Suprapubic skin (tissue), 4 donors: Measurements from ENCODE around the gene ATP6V0B. TPM values are rescaled to one million over a fixed set of nuclear protein-coding genes. Genes with fewer than 3 reads are reported as not detected.
A peak's percentile ranks its signal among the peaks of the same experiment; 100 is the strongest.

ENCODE experiments used
- DNase-seq, 2 donors: peaks; one replicate each; pipeline ENCODE4 v3.0.0-alpha.2; 2019; ENCODE audit warnings: low spot score in 2 of 2
- H3K27ac ChIP-seq: fragments of 200-600 bp; sonication (generic); one replicate; pipeline ENCODE4 v1.5.1; 2019
- H3K27me3 ChIP-seq: fragments of 200-600 bp; sonication (generic); one replicate; pipeline ENCODE4 v1.5.1; 2019
- H3K36me3 ChIP-seq: fragments of 200-600 bp; sonication (generic); one replicate; pipeline ENCODE4 v1.5.1; 2019
- H3K4me1 ChIP-seq: fragments of 200-600 bp; sonication (generic); one replicate; pipeline ENCODE4 v1.5.1; 2019
- H3K4me3 ChIP-seq: fragments of 200-600 bp; sonication (generic); one replicate; pipeline ENCODE4 v1.5.1; 2019; ENCODE audit warnings: mild to moderate bottlenecking
- H3K9me3 ChIP-seq: fragments of 200-600 bp; sonication (generic); one replicate; pipeline ENCODE4 v1.5.1; 2019
- CTCF ChIP-seq, 2 donors: fragments of 200-600 bp in 1 of 2; fragments of 450-650 bp in 1 of 2; sonication (generic) in 1 of 2; IDR thresholded peaks; one replicate each; pipeline ENCODE4 v1.5.1; 2016 to 2019; ENCODE audit warnings: antibody characterized with exemption in 2 of 2, mild to moderate bottlenecking in 1 of 2, moderate library complexity in 1 of 2
- EP300 ChIP-seq: sonication (generic); formaldehyde crosslinking; IDR thresholded peaks from one replicate; pipeline ENCODE4 v1.6.1; 2017; ENCODE audit warnings: antibody characterized with exemption
- POLR2A ChIP-seq, 2 donors: fragments of 450-650 bp; IDR thresholded peaks; one replicate each; pipeline ENCODE4 v1.6.1; 2017; ENCODE audit warnings: antibody characterized with exemption in 2 of 2, mild to moderate bottlenecking in 2 of 2, moderate library complexity in 2 of 2
- POLR2AphosphoS5 ChIP-seq, 3 donors: sonication (generic); formaldehyde crosslinking; IDR thresholded peaks; one replicate each; pipeline ENCODE4 v1.6.1; 2017; ENCODE audit warnings: antibody characterized with exemption in 3 of 3
- WGBS: methylation state at CpG from one replicate; pipeline ENCODE4 v1.1.5; 2018; 5-methylcytosine and 5-hydroxymethylcytosine counted together
- total RNA-seq, 4 donors: library from RNA; depleted of rRNA; stranded (reverse); fragments of >200 nt; gene quantifications; one replicate each; pipeline ENCODE4 v1.1.0, GENCODE V29; 2016

The ATP6V0B gene
- total RNA-seq, 4 donors from 2014 or later, result 95.2 to 193 (median 150) TPM

GRCh38 chr1:43947061-43947873 lies 27.5 kb upstream of the ATP6V0B start:
- Histone ChIP-seq H3K4me3 (peak overlapping the region; percentile 87), H3K27me3 (no peaks in the 10 kb centered on the region), H3K4me1 (peaks cover 39% of the 10 kb centered on the region), H3K9me3 (no peaks in the 10 kb centered on the region), H3K36me3 (peaks cover 8% of the 10 kb centered on the region), H3K27ac (peak overlapping the region; percentile 93)
- TF ChIP-seq CTCF (IDR thresholded peaks at IDR 0.05) (no peak), EP300 (no peak), POLR2A (IDR thresholded peaks at IDR 0.05) (no peak), POLR2AphosphoS5 (IDR thresholded peaks at IDR 0.05) (no peak)
- no peak for DNase-seq
- whole genome bisulfite sequencing, result 8% methylated on average over 20 of the region's 27 CpGs

- TF ChIP-seq POLR2AphosphoS5 (IDR thresholded peaks at IDR 0.05), result no peak
- TF ChIP-seq POLR2A (IDR thresholded peaks at IDR 0.05), result no peak
- TF ChIP-seq EP300, result no peak
- TF ChIP-seq CTCF (IDR thresholded peaks at IDR 0.05), result no peak
- no peaks in the 10 kb centered on the region for H3K27me3 ChIP-seq
- WGBS, result 17% methylated on average over 3 of the region's 3 CpGs
- H3K36me3 ChIP-seq, result peaks cover 8% of the 10 kb centered on the region
- peaks cover 39% of the 10 kb centered on the region for H3K4me1 ChIP-seq
- no peaks in the 10 kb centered on the region for H3K9me3 ChIP-seq
- no peak for DNase-seq
- no peak overlapping the region for H3K27ac ChIP-seq
- peak overlapping the region; percentile 87 for H3K4me3 ChIP-seq
Measured at GRCh38 chr1:43947874-43948437, 26.8 kb upstream of the ATP6V0B start.

- peaks cover 8% of the 10 kb centered on the region for H3K36me3 ChIP-seq
- H3K9me3 ChIP-seq, result no peaks in the 10 kb centered on the region
- 100% methylated on average over 2 of the region's 13 CpGs for WGBS
Measured at GRCh38 chr1:43949678-43950077, 25.1 kb upstream of the ATP6V0B start.

GRCh38 chr1:43951021-43951985 lies 23.5 kb upstream of the ATP6V0B start:
- Histone ChIP-seq H3K27ac (no peak overlapping the region), H3K27me3 (no peaks in the 10 kb centered on the region), H3K9me3 (no peaks in the 10 kb centered on the region), H3K4me1 (peaks cover 25% of the 10 kb centered on the region), H3K36me3 (peaks cover 11% of the 10 kb centered on the region), H3K4me3 (no peak overlapping the region)
- no peak for DNase-seq
- TF ChIP-seq POLR2AphosphoS5 (IDR thresholded peaks at IDR 0.05), result no peak
- TF ChIP-seq EP300, result no peak
- WGBS, result 87% methylated on average over 4 of the region's 4 CpGs

More at GRCh38 chr1:43949678-43950077, 25.1 kb upstream of the ATP6V0B start:
- Histone ChIP-seq H3K4me3 (no peak overlapping the region), H3K27me3 (no peaks in the 10 kb centered on the region), H3K27ac (no peak overlapping the region), H3K4me1 (peaks cover 39% of the 10 kb centered on the region)
- DNase-seq, result no peak
- TF ChIP-seq POLR2A (IDR thresholded peaks at IDR 0.05) (no peak), CTCF (IDR thresholded peaks at IDR 0.05) (no peak), POLR2AphosphoS5 (IDR thresholded peaks at IDR 0.05) (no peak), EP300 (no peak)

GRCh38 chr1:43952731-43953346 lies 21.9 kb upstream of the ATP6V0B start:
- WGBS, result 73% methylated on average over 6 of the region's 8 CpGs

More at GRCh38 chr1:43952731-43953346, 21.9 kb upstream of the ATP6V0B start:
- H3K4me1 ChIP-seq, result peaks cover 14% of the 10 kb centered on the region
- H3K27me3 ChIP-seq, result no peaks in the 10 kb centered on the region
- no peak for DNase-seq
- no peaks in the 10 kb centered on the region for H3K9me3 ChIP-seq
- no peak overlapping the region for H3K4me3 ChIP-seq
- H3K27ac ChIP-seq, result no peak overlapping the region
- peaks cover 25% of the 10 kb centered on the region for H3K36me3 ChIP-seq
- TF ChIP-seq POLR2A (IDR thresholded peaks at IDR 0.05) (no peak), POLR2AphosphoS5 (IDR thresholded peaks at IDR 0.05) (no peak), EP300 (no peak), CTCF (IDR thresholded peaks at IDR 0.05) (no peak)
